ENCODE results near the gene C17orf113. TPM values are rescaled to one million over a fixed set of nuclear protein-coding genes. Genes with fewer than 3 reads are reported as not detected.

The C17orf113 gene
- total and polyA plus RNA-seq, 2 of the 13 experiments (the other 11 are each of a cell fraction or from before 2014, with no cell fraction given), result 0.87 to 1.1 TPM

GRCh38 chr17:42016941-42017865 lies 33.2 kb downstream of the C17orf113 start, which contains the start of gene DNAJC7 (continued):
- TF ChIP-seq POLR2AphosphoS5 (IDR thresholded peaks at IDR 0.05; ENCODE audit: low read depth, low read length) (peak; percentile 88), ATAD3A (CRISPR knock-in tag; IDR thresholded peaks at IDR 0.05) (no peak), GPN1 (CRISPR knock-in tag; IDR thresholded peaks at IDR 0.05; ENCODE audit: borderline replicate concordance) (no peak), MAFK (conservative IDR thresholded peaks at IDR 0.05 in 1 of 2, IDR thresholded peaks at IDR 0.05 in 1 of 2; ENCODE audit: low read length in 2 of 2) (no peak), TGIF2 (CRISPR knock-in tag; IDR thresholded peaks at IDR 0.05) (no peak), HOMEZ (CRISPR knock-in tag; IDR thresholded peaks at IDR 0.05; ENCODE audit: low read depth) (peak; percentile 75; the same call in 1 of the 2 replicates), RFX5 (IDR thresholded peaks at IDR 0.05; ENCODE audit: low read depth, low read length) (no peak), HIC2 (CRISPR knock-in tag; IDR thresholded peaks at IDR 0.05; ENCODE audit: low read depth) (no peak; the same call in 1 of the 2 replicates), PHF20 (CRISPR knock-in tag; IDR thresholded peaks at IDR 0.05) (peak; percentile 93), MTF1 (CRISPR knock-in tag; IDR thresholded peaks at IDR 0.05) (no peak), FOXJ3 (CRISPR knock-in tag; IDR thresholded peaks at IDR 0.05; ENCODE audit: borderline replicate concordance) (peak; percentile 76; the same call in 1 of the 2 replicates), KDM2A (CRISPR knock-in tag; IDR thresholded peaks at IDR 0.05; ENCODE audit: borderline replicate concordance, low read depth) (peak; percentile 96), CHCHD3 (CRISPR knock-in tag; IDR thresholded peaks at IDR 0.05) (peak; percentile 78; the same call in 1 of the 2 replicates), SIN3B (IDR thresholded peaks at IDR 0.05; ENCODE audit: low read length) (peak; percentile 64), TBX2 (CRISPR knock-in tag; IDR thresholded peaks at IDR 0.05; ENCODE audit: borderline replicate concordance) (peak; percentile 87), EZH2 (conservative IDR thresholded peaks at IDR 0.05; ENCODE audit: low read depth, low read length) (no peak), NR2F6 (IDR thresholded peaks at IDR 0.05) (no peak), NR2F6 (CRISPR knock-in tag; IDR thresholded peaks at IDR 0.05) (peak; percentile 60), SP1 (IDR thresholded peaks at IDR 0.05) (no peak), SP1 (CRISPR knock-in tag; IDR thresholded peaks at IDR 0.05) (peak; percentile 76), ZNF878 (CRISPR knock-in tag; IDR thresholded peaks at IDR 0.05) (0 out of 2 replicates have a peak, but pooled peaks have one; percentile 56), BATF2 (CRISPR knock-in tag; IDR thresholded peaks at IDR 0.05) (no peak), ZSCAN31 (CRISPR knock-in tag; IDR thresholded peaks at IDR 0.05; ENCODE audit: low read depth) (peak; percentile 66; the same call in 1 of the 2 replicates), KAT2B (IDR thresholded peaks at IDR 0.05; ENCODE audit: borderline replicate concordance, low read depth, low read length) (no peak), ZNF670 (CRISPR knock-in tag; IDR thresholded peaks at IDR 0.05; ENCODE audit: borderline replicate concordance) (peak; percentile 98), ZNF10 (CRISPR knock-in tag; IDR thresholded peaks at IDR 0.05; ENCODE audit: borderline replicate concordance, low read depth) (no peak), BRD4 (CRISPR knock-in tag; IDR thresholded peaks at IDR 0.05) (peak; percentile 99), REPIN1 (CRISPR knock-in tag; IDR thresholded peaks at IDR 0.05; ENCODE audit: borderline replicate concordance, low read depth) (peak; percentile 93)

Data from HepG2 (cell line).